Lower lobe of right lung (tissue), 2 donors: Measurements from ENCODE around the gene TNFRSF11A. TPM values are rescaled to one million over a fixed set of nuclear protein-coding genes. Genes with fewer than 3 reads are reported as not detected.

Experiments
- ATAC-seq, 2 donors: fragments of 200-7000 bp; cut with Tn5 transposase; one replicate each; pipeline ENCODE4 v1.9.1; 2020 to 2022; ENCODE audit warnings: mild to moderate bottlenecking in 2 of 2, moderate library complexity in 2 of 2
- DNase-seq: peaks from one replicate; pipeline ENCODE4 v3.0.0-alpha.2; 2020
- H3K27ac ChIP-seq: fragments of 200-600 bp; one replicate; pipeline ENCODE4 v1.8.0; 2022
- H3K27me3 ChIP-seq: fragments of 200-600 bp; one replicate; pipeline ENCODE4 v1.8.0; 2022; ENCODE audit warnings: low read depth
- H3K36me3 ChIP-seq: fragments of 200-600 bp; one replicate; pipeline ENCODE4 v1.8.0; 2022; ENCODE audit warnings: mild to moderate bottlenecking
- H3K4me1 ChIP-seq: fragments of 200-600 bp; one replicate; pipeline ENCODE4 v1.8.0; 2022
- H3K4me3 ChIP-seq: fragments of 200-600 bp; one replicate; pipeline ENCODE4 v1.8.0; 2022; ENCODE audit warnings: mild to moderate bottlenecking
- H3K9me3 ChIP-seq: fragments of 200-600 bp; one replicate; pipeline ENCODE4 v1.8.0; 2022
- intact Hi-C: fragments of 100-400 bp; cut with DNase I; formaldehyde crosslinking; loops from one replicate; pipeline ENCODE4 v1.11.0; 2022
- total RNA-seq: library from RNA; stranded (reverse); fragmentation: NEBNext Ultra II Directional; extraction: Animal tissue kit (Norgen Biotek cat#: 25700); gene quantifications from one replicate; pipeline ENCODE4 v1.2.1, GENCODE V29; 2021
- TF ChIP-seq, protein P1 (sequence below): fragments of 200-600 bp; IDR thresholded peaks from one replicate; pipeline ENCODE4 v1.8.0; 2022; ENCODE audit warnings: antibody characterized with exemption, mild to moderate bottlenecking
- donor health status: DM: no; HTN: yes; CAD: no; lungs with severe emphysema.

Gene TNFRSF11A
- total RNA-seq, 1 donor from 2014 or later = 3.9 TPM

DNA sequence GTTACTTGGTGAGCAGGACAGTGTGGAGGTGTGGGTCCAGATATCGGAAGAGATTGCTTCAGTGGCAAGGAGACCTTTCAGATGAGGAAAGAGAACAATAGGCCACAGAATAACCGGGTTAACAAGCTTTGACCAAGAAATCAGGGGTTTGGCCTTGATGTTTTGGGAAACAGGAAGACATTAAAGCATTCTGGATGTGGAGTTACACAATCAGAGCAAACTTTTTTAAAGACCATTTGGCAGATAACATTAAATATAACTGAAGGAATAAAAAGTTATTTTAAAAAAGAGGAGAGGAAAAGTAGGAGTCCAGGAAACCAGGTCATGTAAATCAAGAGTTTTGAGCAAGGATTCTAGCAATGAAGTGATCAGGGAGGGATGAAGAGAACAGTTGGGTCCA lies 35.7 kb downstream of the TNFRSF11A start:
- Histone ChIP-seq H3K27ac (no peak overlapping the region), H3K4me3 (no peak overlapping the region), H3K36me3 (no peaks in the 10 kb centered on the region), H3K4me1 (no peaks in the 10 kb centered on the region), H3K9me3 (no peaks in the 10 kb centered on the region), H3K27me3 (no peaks in the 10 kb centered on the region)
- DNase-seq (no peak), ATAC-seq (no peak)
- intact Hi-C loops = no loop called here
- TF ChIP-seq, protein P1, sequence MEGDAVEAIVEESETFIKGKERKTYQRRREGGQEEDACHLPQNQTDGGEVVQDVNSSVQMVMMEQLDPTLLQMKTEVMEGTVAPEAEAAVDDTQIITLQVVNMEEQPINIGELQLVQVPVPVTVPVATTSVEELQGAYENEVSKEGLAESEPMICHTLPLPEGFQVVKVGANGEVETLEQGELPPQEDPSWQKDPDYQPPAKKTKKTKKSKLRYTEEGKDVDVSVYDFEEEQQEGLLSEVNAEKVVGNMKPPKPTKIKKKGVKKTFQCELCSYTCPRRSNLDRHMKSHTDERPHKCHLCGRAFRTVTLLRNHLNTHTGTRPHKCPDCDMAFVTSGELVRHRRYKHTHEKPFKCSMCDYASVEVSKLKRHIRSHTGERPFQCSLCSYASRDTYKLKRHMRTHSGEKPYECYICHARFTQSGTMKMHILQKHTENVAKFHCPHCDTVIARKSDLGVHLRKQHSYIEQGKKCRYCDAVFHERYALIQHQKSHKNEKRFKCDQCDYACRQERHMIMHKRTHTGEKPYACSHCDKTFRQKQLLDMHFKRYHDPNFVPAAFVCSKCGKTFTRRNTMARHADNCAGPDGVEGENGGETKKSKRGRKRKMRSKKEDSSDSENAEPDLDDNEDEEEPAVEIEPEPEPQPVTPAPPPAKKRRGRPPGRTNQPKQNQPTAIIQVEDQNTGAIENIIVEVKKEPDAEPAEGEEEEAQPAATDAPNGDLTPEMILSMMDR = no peak

DNA sequence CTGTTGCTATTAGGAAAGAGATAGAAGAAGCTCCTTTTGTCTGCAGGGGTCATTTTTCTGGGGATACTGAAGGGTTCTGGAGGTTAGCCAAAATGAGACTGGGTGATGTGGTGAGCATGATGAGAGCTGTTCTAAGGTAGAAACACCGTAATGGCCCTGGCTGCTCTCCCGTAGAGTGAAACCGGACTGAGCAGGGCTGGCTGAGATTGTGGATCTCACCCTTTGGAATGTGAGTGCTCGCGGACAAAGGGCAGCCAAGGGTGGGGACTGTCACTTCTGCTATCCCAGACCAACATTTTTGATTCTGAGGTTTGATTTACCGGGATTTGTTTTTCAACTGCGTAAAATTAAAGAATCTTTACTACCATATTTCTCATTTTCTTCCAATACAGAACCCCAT lies 36.2 kb downstream of the TNFRSF11A start:
- DNase-seq (no peak), ATAC-seq (no peak)
- no peak overlapping the region for H3K27ac ChIP-seq
- no peaks in the 10 kb centered on the region for H3K9me3 ChIP-seq
- intact Hi-C loops = no loop called here
- H3K27me3 ChIP-seq = no peaks in the 10 kb centered on the region
- H3K4me3 ChIP-seq = no peak overlapping the region
- TF ChIP-seq, protein P1 = no peak
- no peaks in the 10 kb centered on the region for H3K4me1 ChIP-seq
- no peaks in the 10 kb centered on the region for H3K36me3 ChIP-seq

DNA sequence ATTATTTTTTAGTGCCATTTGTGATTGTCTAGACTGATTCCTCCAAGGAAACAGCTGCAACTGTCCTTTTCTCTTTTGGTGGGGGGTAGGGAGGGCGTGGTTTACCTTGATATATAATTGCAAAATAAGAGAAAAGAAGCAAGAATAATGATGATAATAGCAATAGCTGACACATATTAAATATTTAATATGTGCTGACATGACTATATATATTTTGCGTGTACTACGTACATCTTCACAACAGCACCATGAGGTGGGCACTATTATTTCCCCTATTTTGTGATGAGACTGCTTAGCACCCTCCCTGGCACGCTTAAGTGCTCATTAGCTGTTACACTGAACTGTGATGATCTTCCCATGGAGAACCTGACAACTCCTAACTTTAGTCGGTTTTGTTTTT lies 39.4 kb downstream of the TNFRSF11A start:
- Histone ChIP-seq H3K4me1 (no peaks in the 10 kb centered on the region), H3K9me3 (no peaks in the 10 kb centered on the region), H3K27ac (no peak overlapping the region), H3K4me3 (no peak overlapping the region), H3K36me3 (no peaks in the 10 kb centered on the region), H3K27me3 (no peaks in the 10 kb centered on the region)
- ATAC-seq (no peak), DNase-seq (no peak)
- TF ChIP-seq, protein P1 = no peak
- intact Hi-C loops = no loop called here

DNA sequence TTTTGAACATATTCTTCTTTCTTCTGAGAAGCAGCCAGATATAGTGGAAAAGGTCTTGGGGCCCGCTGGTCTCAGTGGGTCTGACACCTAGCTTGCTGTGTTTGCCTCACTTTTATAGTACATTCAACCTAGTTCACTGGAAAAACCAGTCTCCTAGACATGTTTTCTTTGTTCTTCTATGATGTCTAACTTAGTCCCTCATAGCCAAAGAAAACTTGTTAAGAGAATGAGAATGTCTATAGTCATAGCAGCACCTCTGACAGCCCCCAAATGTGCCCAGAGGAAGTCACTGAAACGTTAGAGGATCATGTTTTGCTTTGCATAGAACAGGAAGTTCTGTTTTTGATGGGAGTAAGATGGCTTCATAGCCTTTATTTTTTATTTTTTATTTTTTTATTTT lies 40.3 kb downstream of the TNFRSF11A start:
- no peak overlapping the region for H3K4me3 ChIP-seq
- DNase-seq (no peak), ATAC-seq (no peak)
- H3K27me3 ChIP-seq = no peaks in the 10 kb centered on the region
- H3K36me3 ChIP-seq = no peaks in the 10 kb centered on the region
- TF ChIP-seq, protein P1 = no peak
- H3K9me3 ChIP-seq = no peaks in the 10 kb centered on the region
- intact Hi-C loops = no loop called here
- no peaks in the 10 kb centered on the region for H3K4me1 ChIP-seq
- no peak overlapping the region for H3K27ac ChIP-seq

DNA sequence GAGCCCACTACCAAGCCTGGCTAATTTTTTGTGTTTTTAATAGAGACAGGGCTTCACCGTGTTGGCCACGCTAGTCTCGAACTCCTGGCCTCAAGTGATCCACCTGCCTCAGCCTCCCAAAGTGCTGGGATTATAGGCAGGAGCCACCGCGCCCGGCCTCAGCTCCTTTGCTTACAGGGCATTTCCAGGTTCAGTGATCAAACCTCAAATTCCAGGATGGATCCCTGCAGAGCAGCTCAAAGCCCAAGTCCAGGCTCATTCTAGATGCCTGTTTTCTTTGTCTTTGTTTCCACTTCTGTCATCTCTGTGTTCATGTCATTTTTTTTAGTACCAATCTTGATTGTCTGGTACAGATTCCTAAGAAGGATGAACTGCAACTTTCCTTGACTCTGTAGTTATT lies 41.9 kb downstream of the TNFRSF11A start:
- Histone ChIP-seq H3K9me3 (no peaks in the 10 kb centered on the region), H3K4me3 (no peak overlapping the region), H3K27ac (no peak overlapping the region), H3K27me3 (no peaks in the 10 kb centered on the region), H3K36me3 (no peaks in the 10 kb centered on the region), H3K4me1 (no peaks in the 10 kb centered on the region)
- DNase-seq (no peak), ATAC-seq (no peak)
- intact Hi-C loops = no loop called here
- TF ChIP-seq, protein P1 = no peak

DNA sequence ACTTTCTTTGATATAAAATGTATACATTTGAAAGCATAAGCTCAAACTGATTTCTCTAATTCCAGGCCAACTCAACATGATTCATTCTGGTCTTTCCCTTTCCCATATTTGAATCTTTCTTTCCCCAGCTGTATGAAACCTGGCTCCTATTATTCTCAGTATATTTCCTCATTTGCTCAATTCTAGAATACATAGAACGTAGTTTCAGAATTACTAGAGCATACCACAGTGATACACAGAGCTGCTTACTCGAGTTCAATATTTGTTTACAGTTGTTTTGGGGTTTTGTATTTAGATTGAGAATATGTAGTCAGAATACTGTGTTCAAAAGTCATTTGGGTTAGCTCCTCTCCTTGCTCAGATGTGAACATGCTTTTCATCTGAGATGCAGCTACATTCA lies 43.0 kb downstream of the TNFRSF11A start:
- Histone ChIP-seq H3K36me3 (no peaks in the 10 kb centered on the region), H3K27me3 (no peaks in the 10 kb centered on the region), H3K27ac (no peak overlapping the region), H3K4me3 (no peak overlapping the region), H3K4me1 (no peaks in the 10 kb centered on the region), H3K9me3 (no peaks in the 10 kb centered on the region)
- DNase-seq = no peak
- TF ChIP-seq, protein P1 = no peak
- ATAC-seq = no peak
- intact Hi-C loops = no loop called here
